Neural cell (in vitro differentiated cells): ENCODE data around the gene ARF1. TPM values are rescaled to one million over a fixed set of nuclear protein-coding genes. Genes with fewer than 3 reads are reported as not detected.

Experiments
- H2AFZ ChIP-seq: fragments of 200-600, 300-800 bp; sonication (generic), shearing (Covaris generic); 2 replicates; pipeline ENCODE4 v1.6.0; 2014; ENCODE audit warnings: low read depth, mild to moderate bottlenecking, antibody characterized with exemption, low read length, moderate library complexity
- H3F3A ChIP-seq: fragments of 200-600 bp; shearing (Covaris generic); 2 replicates; pipeline ENCODE4 v1.6.1; 2016; ENCODE audit warnings: mild to moderate bottlenecking, moderate library complexity, mixed read lengths, antibody characterized with exemption, low read length; ENCODE audit not compliant: insufficient read depth, poor library complexity, severe bottlenecking
- H3K27ac ChIP-seq: fragments of 200-600, 300-800 bp; sonication (generic), shearing (Covaris generic); 2 replicates; pipeline ENCODE4 v1.5.1; 2014; ENCODE audit warnings: mild to moderate bottlenecking, low read length, moderate library complexity
- H3K27me3 ChIP-seq: fragments of 300-800, 200-600 bp; sonication (generic), shearing (Covaris generic); 2 replicates; pipeline ENCODE4 v1.6.0; 2014; ENCODE audit warnings: mild to moderate bottlenecking, low read depth, low read length, moderate library complexity; ENCODE audit not compliant: insufficient read depth
- H3K36me3 ChIP-seq: fragments of 300-800, 200-600 bp; sonication (generic), shearing (Covaris generic); 2 replicates; pipeline ENCODE4 v1.5.1; 2014; ENCODE audit warnings: mild to moderate bottlenecking, antibody characterized with exemption, low read length, moderate library complexity; ENCODE audit not compliant: insufficient read depth
- H3K4me2 ChIP-seq: fragments of 300-800, 200-600 bp; sonication (generic), shearing (Covaris generic); 2 replicates; pipeline ENCODE4 v1.6.0; 2014; ENCODE audit warnings: mild to moderate bottlenecking, low read length
- H3K4me3 ChIP-seq: fragments of 300-800, 200-600 bp; sonication (generic), shearing (Covaris generic); 2 replicates; pipeline ENCODE4 v1.5.1; 2014; ENCODE audit warnings: mild to moderate bottlenecking, low read length, moderate library complexity
- H3K79me2 ChIP-seq: fragments of 200-600 bp; shearing (Covaris generic); replicated peaks from 2 replicates; pipeline ENCODE4 v1.6.0; 2014; ENCODE audit warnings: mild to moderate bottlenecking, low read length, moderate library complexity; ENCODE audit not compliant: insufficient read depth
- H3K9ac ChIP-seq: fragments of 300-800, 200-600 bp; sonication (generic), shearing (Covaris generic); 2 replicates; pipeline ENCODE4 v1.6.1; 2016; ENCODE audit warnings: mild to moderate bottlenecking, low read length, mixed read lengths
- H3K9me2 ChIP-seq: fragments of 200-600 bp; shearing (Covaris generic); 2 replicates; pipeline ENCODE4 v1.6.1; 2016; ENCODE audit warnings: mild to moderate bottlenecking, low read length, mixed read lengths; ENCODE audit not compliant: insufficient read depth
- H3K9me3 ChIP-seq: fragments of 200-600, 300-800 bp; sonication (generic), shearing (Covaris generic); 2 replicates; pipeline ENCODE4 v1.6.1; 2016; ENCODE audit warnings: mild to moderate bottlenecking, mixed run types, low read length, moderate library complexity, mixed read lengths
- H4K20me1 ChIP-seq: fragments of 200-600 bp; shearing (Covaris generic); 2 replicates; pipeline ENCODE4 v1.6.1; 2016; ENCODE audit warnings: mild to moderate bottlenecking, mixed run types; ENCODE audit not compliant: insufficient read depth
- EP300 ChIP-seq: fragments of 450-650 bp; conservative IDR thresholded peaks from 2 replicates; pipeline ENCODE4 v1.6.1; 2014; ENCODE audit warnings: antibody characterized with exemption, mild to moderate bottlenecking, moderate library complexity; ENCODE audit not compliant: poor library complexity, severe bottlenecking
- EZH2 ChIP-seq: fragments of 200-600, 300-800 bp; shearing (Covaris generic), sonication (generic); IDR thresholded peaks from 2 replicates; pipeline ENCODE4 v1.6.1; 2014; ENCODE audit warnings: antibody characterized with exemption, low read length, borderline replicate concordance, mild to moderate bottlenecking; ENCODE audit not compliant: insufficient read depth, poor library complexity, severe bottlenecking
- MXI1 ChIP-seq: fragments of 450-650 bp; conservative IDR thresholded peaks from 2 replicates; pipeline ENCODE4 v1.6.1; 2014; ENCODE audit warnings: antibody characterized with exemption, mild to moderate bottlenecking; ENCODE audit not compliant: poor library complexity, severe bottlenecking
- POLR2AphosphoS5 ChIP-seq: IDR thresholded peaks from 2 replicates; pipeline ENCODE4 v1.6.1; 2012
- RAD21 ChIP-seq: fragments of 450-650 bp; conservative IDR thresholded peaks from 2 replicates; pipeline ENCODE4 v1.6.1; 2014; ENCODE audit warnings: antibody characterized with exemption, mild to moderate bottlenecking, moderate library complexity
- SMC3 ChIP-seq: fragments of 450-650 bp; conservative IDR thresholded peaks from 2 replicates; pipeline ENCODE4 v1.6.1; 2014; ENCODE audit warnings: antibody characterized with exemption, mild to moderate bottlenecking, moderate library complexity; ENCODE audit not compliant: poor library complexity
- TAF1 ChIP-seq: IDR thresholded peaks from 2 replicates; pipeline ENCODE4 v1.6.1; 2012; ENCODE audit warnings: low read depth
- polyA plus RNA-seq: library from polyadenylated mRNA; depleted of rRNA; stranded (reverse); fragments of >200 nt; gene quantifications from 2 replicates; pipeline ENCODE4 v1.2.3, GENCODE V29; 2014
- TF ChIP-seq, protein P1 (sequence below): IDR thresholded peaks from 2 replicates; pipeline ENCODE4 v1.6.1; 2012; ENCODE audit warnings: borderline replicate concordance
- TF ChIP-seq, protein P2 (sequence below): fragments of 450-650 bp; IDR thresholded peaks from 2 replicates; pipeline ENCODE4 v1.5.1; 2014; ENCODE audit warnings: antibody characterized with exemption, mild to moderate bottlenecking, moderate library complexity; ENCODE audit not compliant: poor library complexity, severe bottlenecking

The ARF1 gene
- polyA plus RNA-seq, 1 donor from 2014 or later, result 168 TPM

DNA sequence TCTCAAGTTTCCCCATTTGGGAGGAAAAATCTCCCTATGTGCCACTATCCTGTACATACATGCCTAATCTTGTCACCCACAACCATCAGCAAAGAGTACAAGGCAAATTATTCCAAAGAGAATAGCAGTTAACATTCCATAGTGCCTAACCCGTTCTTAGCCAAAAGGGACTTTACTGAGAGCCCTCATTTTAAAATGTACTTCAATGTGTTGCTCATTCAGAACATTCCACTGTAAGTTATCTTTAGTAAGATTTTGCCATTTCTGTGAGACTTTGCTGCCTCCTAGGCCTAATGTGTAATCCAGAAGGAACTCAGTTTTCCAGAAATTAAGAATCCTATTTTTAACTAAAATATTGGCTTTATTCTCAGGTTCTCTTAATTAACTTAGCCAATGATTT lies 37.8 kb downstream of the ARF1 start:
- Histone ChIP-seq H3K27me3 (no peaks in the 10 kb centered on the region), H3F3A (no peaks in the 10 kb centered on the region), H3K27ac (no peak overlapping the region), H3K36me3 (no peaks in the 10 kb centered on the region), H3K9me2 (no peaks in the 10 kb centered on the region), H2AFZ (no peak overlapping the region), H3K4me3 (no peak overlapping the region), H3K4me2 (no peak overlapping the region), H3K9ac (no peak overlapping the region), H3K9me3 (no peaks in the 10 kb centered on the region), H3K79me2 (no peaks in the 10 kb centered on the region), H4K20me1 (no peaks in the 10 kb centered on the region)
- TF ChIP-seq MXI1, result no peak
- no peak for TF ChIP-seq SMC3
- TF ChIP-seq RAD21, result no peak
- TF ChIP-seq, protein P1, sequence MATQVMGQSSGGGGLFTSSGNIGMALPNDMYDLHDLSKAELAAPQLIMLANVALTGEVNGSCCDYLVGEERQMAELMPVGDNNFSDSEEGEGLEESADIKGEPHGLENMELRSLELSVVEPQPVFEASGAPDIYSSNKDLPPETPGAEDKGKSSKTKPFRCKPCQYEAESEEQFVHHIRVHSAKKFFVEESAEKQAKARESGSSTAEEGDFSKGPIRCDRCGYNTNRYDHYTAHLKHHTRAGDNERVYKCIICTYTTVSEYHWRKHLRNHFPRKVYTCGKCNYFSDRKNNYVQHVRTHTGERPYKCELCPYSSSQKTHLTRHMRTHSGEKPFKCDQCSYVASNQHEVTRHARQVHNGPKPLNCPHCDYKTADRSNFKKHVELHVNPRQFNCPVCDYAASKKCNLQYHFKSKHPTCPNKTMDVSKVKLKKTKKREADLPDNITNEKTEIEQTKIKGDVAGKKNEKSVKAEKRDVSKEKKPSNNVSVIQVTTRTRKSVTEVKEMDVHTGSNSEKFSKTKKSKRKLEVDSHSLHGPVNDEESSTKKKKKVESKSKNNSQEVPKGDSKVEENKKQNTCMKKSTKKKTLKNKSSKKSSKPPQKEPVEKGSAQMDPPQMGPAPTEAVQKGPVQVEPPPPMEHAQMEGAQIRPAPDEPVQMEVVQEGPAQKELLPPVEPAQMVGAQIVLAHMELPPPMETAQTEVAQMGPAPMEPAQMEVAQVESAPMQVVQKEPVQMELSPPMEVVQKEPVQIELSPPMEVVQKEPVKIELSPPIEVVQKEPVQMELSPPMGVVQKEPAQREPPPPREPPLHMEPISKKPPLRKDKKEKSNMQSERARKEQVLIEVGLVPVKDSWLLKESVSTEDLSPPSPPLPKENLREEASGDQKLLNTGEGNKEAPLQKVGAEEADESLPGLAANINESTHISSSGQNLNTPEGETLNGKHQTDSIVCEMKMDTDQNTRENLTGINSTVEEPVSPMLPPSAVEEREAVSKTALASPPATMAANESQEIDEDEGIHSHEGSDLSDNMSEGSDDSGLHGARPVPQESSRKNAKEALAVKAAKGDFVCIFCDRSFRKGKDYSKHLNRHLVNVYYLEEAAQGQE, result no peak
- no peak for TF ChIP-seq EZH2
- TF ChIP-seq TAF1, result no peak
- TF ChIP-seq, protein P2, sequence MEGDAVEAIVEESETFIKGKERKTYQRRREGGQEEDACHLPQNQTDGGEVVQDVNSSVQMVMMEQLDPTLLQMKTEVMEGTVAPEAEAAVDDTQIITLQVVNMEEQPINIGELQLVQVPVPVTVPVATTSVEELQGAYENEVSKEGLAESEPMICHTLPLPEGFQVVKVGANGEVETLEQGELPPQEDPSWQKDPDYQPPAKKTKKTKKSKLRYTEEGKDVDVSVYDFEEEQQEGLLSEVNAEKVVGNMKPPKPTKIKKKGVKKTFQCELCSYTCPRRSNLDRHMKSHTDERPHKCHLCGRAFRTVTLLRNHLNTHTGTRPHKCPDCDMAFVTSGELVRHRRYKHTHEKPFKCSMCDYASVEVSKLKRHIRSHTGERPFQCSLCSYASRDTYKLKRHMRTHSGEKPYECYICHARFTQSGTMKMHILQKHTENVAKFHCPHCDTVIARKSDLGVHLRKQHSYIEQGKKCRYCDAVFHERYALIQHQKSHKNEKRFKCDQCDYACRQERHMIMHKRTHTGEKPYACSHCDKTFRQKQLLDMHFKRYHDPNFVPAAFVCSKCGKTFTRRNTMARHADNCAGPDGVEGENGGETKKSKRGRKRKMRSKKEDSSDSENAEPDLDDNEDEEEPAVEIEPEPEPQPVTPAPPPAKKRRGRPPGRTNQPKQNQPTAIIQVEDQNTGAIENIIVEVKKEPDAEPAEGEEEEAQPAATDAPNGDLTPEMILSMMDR, result no peak
- TF ChIP-seq POLR2AphosphoS5, result no peak

DNA sequence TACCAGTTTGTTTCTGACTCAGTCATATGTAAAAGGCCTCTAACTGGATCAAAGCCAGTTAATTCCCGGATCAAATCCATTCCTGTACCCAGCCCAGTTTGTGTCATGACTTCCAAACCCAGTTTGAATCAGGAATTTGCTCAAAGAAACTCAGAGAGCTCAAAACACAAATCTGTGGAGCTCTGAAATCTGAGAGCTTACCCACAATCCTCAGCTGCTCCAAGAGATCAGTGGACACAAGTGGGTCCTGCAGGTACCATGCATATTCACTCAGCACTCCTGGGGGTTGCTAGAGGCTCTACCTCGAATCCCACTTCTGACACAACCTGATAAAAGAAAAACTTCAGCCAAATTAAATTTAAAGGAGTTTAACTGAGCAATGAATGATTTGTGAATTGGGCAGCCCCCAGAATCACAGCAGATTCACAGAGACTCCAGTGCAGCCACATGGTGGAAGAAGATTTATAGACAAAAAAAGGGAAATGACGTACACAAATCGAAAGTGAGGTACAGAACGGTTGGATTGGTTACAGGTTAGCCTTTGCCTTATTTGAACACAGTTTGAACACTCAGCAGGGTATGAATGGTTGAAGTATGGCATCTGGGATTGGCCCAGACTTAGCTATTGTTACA lies 38.5 kb downstream of the ARF1 start:
- Histone ChIP-seq H3K27ac (no peak overlapping the region), H3K9me3 (no peaks in the 10 kb centered on the region), H2AFZ (no peak overlapping the region), H3K36me3 (no peaks in the 10 kb centered on the region), H3K9me2 (no peaks in the 10 kb centered on the region), H3K9ac (no peak overlapping the region), H3F3A (no peaks in the 10 kb centered on the region), H4K20me1 (no peaks in the 10 kb centered on the region), H3K4me3 (no peak overlapping the region), H3K27me3 (no peaks in the 10 kb centered on the region), H3K4me2 (no peak overlapping the region), H3K79me2 (no peaks in the 10 kb centered on the region)
- no peak for TF ChIP-seq TAF1
- no peak for TF ChIP-seq POLR2AphosphoS5
- no peak for TF ChIP-seq RAD21
- TF ChIP-seq EZH2, result no peak
- no peak for TF ChIP-seq EP300
- TF ChIP-seq, protein P1, result no peak
- no peak for TF ChIP-seq MXI1
- TF ChIP-seq SMC3, result no peak
- TF ChIP-seq, protein P2, result no peak
